WTC11 (cell line): ENCODE results near the gene NOP56. TPM values are rescaled to one million over a fixed set of nuclear protein-coding genes. Genes with fewer than 3 reads are reported as not detected.

Experiments used
- ATAC-seq: fragments of 200-7000 bp; cut with Tn5 transposase; 2 replicates; pipeline ENCODE4 v1.10.0; 2021; ENCODE audit warnings: mild to moderate bottlenecking, moderate library complexity
- CTCF ChIA-PET: fragments of 300-600 bp; sonication (Branson Sonifier 250); formaldehyde crosslinking; loops from one replicate; lab custom pipeline; 2021; ENCODE audit warnings: antibody characterized with exemption; lab: Charles Lee
- POLR2A ChIA-PET: fragments of 350-600 bp; sonication (Branson Sonifier 250); formaldehyde crosslinking; loops from one replicate; lab custom pipeline; 2021; ENCODE audit warnings: antibody characterized with exemption; lab: Charles Lee
- DNase-seq: peaks from one replicate; pipeline ENCODE4 v3.0.0; 2021; ENCODE audit warnings: low spot score
- H3K27ac Mint-ChIP-seq: 2 replicates; pipeline ENCODE4 v1.8.0; 2021; ENCODE audit warnings: mixed read lengths
- H3K27me3 Mint-ChIP-seq: 2 replicates; pipeline ENCODE4 v1.8.0; 2021; ENCODE audit warnings: low read depth, mild to moderate bottlenecking, moderate library complexity, mixed read lengths
- H3K36me3 Mint-ChIP-seq: 2 replicates; pipeline ENCODE4 v1.8.0; 2021; ENCODE audit warnings: mixed read lengths
- H3K4me1 Mint-ChIP-seq: 2 replicates; pipeline ENCODE4 v1.8.0; 2022; ENCODE audit warnings: mixed read lengths
- H3K4me3 Mint-ChIP-seq: 2 replicates; pipeline ENCODE4 v1.8.0; 2021; ENCODE audit warnings: mild to moderate bottlenecking, moderate library complexity, mixed read lengths
- H3K9me3 Mint-ChIP-seq: 2 replicates; pipeline ENCODE4 v1.8.0; 2021; ENCODE audit warnings: mixed read lengths
- CREM ChIP-seq: sonication (generic); formaldehyde crosslinking; IDR thresholded peaks from 2 replicates; pipeline ENCODE4 v1.8.1; 2022; ENCODE audit warnings: mild to moderate bottlenecking, missing genetic modification reagents, moderate library complexity
- EMX1 ChIP-seq: fragments of 250-450 bp; sonication (Bioruptor Pico); IDR thresholded peaks from 2 replicates; pipeline ENCODE4 v1.8.0; 2021; ENCODE audit warnings: mild to moderate bottlenecking
- FOXP1 ChIP-seq: sonication (generic); formaldehyde crosslinking; IDR thresholded peaks from 2 replicates; pipeline ENCODE4 v1.8.0; 2022; ENCODE audit warnings: missing genetic modification reagents, mild to moderate bottlenecking, moderate library complexity, borderline replicate concordance
- GRHL2 ChIP-seq: fragments of 250-450 bp; sonication (Bioruptor Pico); IDR thresholded peaks from 2 replicates; pipeline ENCODE4 v1.8.0; 2022; ENCODE audit warnings: mild to moderate bottlenecking, moderate library complexity; ENCODE audit not compliant: insufficient replicate concordance, severe bottlenecking
- MYBL2 ChIP-seq: sonication (generic); formaldehyde crosslinking; IDR thresholded peaks from 2 replicates; pipeline ENCODE4 v1.8.1; 2023; ENCODE audit warnings: mild to moderate bottlenecking, moderate library complexity, missing genetic modification reagents
- NFYB ChIP-seq: sonication (generic); formaldehyde crosslinking; conservative IDR thresholded peaks from 2 replicates; pipeline ENCODE4 v1.8.0; 2022; ENCODE audit warnings: low read depth, missing genetic modification reagents
- NR2C2 ChIP-seq: sonication (generic); formaldehyde crosslinking; IDR thresholded peaks from 2 replicates; pipeline ENCODE4 v1.8.0; 2022; ENCODE audit warnings: mild to moderate bottlenecking, missing genetic modification reagents
- RORB ChIP-seq: fragments of 250-450 bp; sonication (Bioruptor Pico); IDR thresholded peaks from 2 replicates; pipeline ENCODE4 v1.9.0; 2021; ENCODE audit warnings: mild to moderate bottlenecking
- SMAD3 ChIP-seq: sonication (generic); formaldehyde crosslinking; IDR thresholded peaks from 2 replicates; pipeline ENCODE4 v1.8.0; 2022; ENCODE audit warnings: missing genetic modification reagents, mild to moderate bottlenecking, borderline replicate concordance
- SMAD4 ChIP-seq: sonication (generic); formaldehyde crosslinking; IDR thresholded peaks from 2 replicates; pipeline ENCODE4 v1.8.0; 2022; ENCODE audit warnings: mild to moderate bottlenecking, missing genetic modification reagents
- SOX15 ChIP-seq: fragments of 250-450 bp; sonication (Bioruptor Pico); IDR thresholded peaks from 2 replicates; pipeline ENCODE4 v1.9.0; 2021; ENCODE audit warnings: mild to moderate bottlenecking
- SP1 ChIP-seq: sonication (generic); formaldehyde crosslinking; conservative IDR thresholded peaks from 2 replicates; pipeline ENCODE4 v1.8.1; 2022; ENCODE audit warnings: missing genetic modification reagents
- ZBTB21 ChIP-seq: sonication (generic); formaldehyde crosslinking; IDR thresholded peaks from 2 replicates; pipeline ENCODE4 v1.8.1; 2023; ENCODE audit warnings: mild to moderate bottlenecking, missing genetic modification reagents, borderline replicate concordance
- ZNF263 ChIP-seq: sonication (generic); formaldehyde crosslinking; IDR thresholded peaks from 2 replicates; pipeline ENCODE4 v1.8.1; 2022; ENCODE audit warnings: low read depth, mild to moderate bottlenecking, moderate library complexity, missing genetic modification reagents
- total RNA-seq: library from RNA; stranded (reverse); gene quantifications from 3 replicates; pipeline ENCODE4 v1.2.3, GENCODE V29; 2021
- TF ChIP-seq, protein P1 (sequence below): sonication (generic); formaldehyde crosslinking; IDR thresholded peaks from 2 replicates; pipeline ENCODE4 v1.8.0; 2023; ENCODE audit warnings: missing genetic modification reagents, mild to moderate bottlenecking, borderline replicate concordance
- TF ChIP-seq, protein P2 (sequence below): sonication (generic); formaldehyde crosslinking; IDR thresholded peaks from 2 replicates; pipeline ENCODE4 v1.8.0; 2022; ENCODE audit warnings: mild to moderate bottlenecking, missing genetic modification reagents
- TF ChIP-seq, protein P3 (sequence below): fragments of 250-450 bp; sonication (Bioruptor Pico); conservative IDR thresholded peaks from 2 replicates; pipeline ENCODE4 v1.9.0; 2021; ENCODE audit warnings: mild to moderate bottlenecking
- TF ChIP-seq, protein P4 (sequence below): sonication (generic); formaldehyde crosslinking; IDR thresholded peaks from 2 replicates; pipeline ENCODE4 v1.8.1; 2022; ENCODE audit warnings: low read depth, mild to moderate bottlenecking, moderate library complexity, missing genetic modification reagents, borderline replicate concordance
- TF ChIP-seq, protein P5 (sequence below): fragments of 250-450 bp; sonication (Bioruptor Pico); IDR thresholded peaks from 2 replicates; pipeline ENCODE4 v2.1.2; 2022; ENCODE audit warnings: mild to moderate bottlenecking, moderate library complexity
- TF ChIP-seq, protein P6 (sequence below): fragments of 250-450 bp; sonication (Bioruptor Pico); IDR thresholded peaks from 2 replicates; pipeline ENCODE4 v1.9.0; 2021; ENCODE audit warnings: mild to moderate bottlenecking, borderline replicate concordance
- TF ChIP-seq, protein P7 (sequence below): sonication (generic); formaldehyde crosslinking; IDR thresholded peaks from 2 replicates; pipeline ENCODE4 v1.8.1; 2022; ENCODE audit warnings: low read depth, missing genetic modification reagents, borderline replicate concordance

NOP56 gene
- total RNA-seq, 1 experiment from 2014 or later, result 634 TPM

DNA sequence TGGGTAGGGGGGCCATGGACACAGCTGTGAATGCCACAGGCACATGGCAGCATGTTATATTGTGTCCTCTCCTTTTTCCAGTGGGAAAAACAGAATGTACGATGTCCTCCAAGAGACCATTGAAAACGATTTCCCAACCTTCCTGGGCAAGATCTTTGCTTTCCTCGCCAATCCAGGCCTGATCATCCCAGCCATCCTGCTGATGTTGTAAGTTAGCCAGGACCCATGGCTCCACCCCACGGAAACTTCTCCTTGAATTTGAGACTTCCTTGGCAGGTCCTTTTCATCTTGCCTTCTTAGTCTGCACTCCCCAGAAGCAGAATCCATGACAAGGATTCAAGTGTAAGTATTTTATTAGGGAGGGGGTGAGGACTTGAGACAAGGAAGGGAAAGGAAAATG, 28.2 kb upstream of the NOP56 start:
- ATAC-seq, result no peak
- H3K27me3 Mint-ChIP-seq, result peaks cover 40% of the 10 kb centered on the region
- CTCF ChIA-PET, result interaction anchor here (0.6 kb wide), 1 partner anchor 12 kb away, joined by 3 read pairs; no protein-coding TSS in a partner anchor
- TF ChIP-seq ZNF263, result no peak
- TF ChIP-seq, protein P1, sequence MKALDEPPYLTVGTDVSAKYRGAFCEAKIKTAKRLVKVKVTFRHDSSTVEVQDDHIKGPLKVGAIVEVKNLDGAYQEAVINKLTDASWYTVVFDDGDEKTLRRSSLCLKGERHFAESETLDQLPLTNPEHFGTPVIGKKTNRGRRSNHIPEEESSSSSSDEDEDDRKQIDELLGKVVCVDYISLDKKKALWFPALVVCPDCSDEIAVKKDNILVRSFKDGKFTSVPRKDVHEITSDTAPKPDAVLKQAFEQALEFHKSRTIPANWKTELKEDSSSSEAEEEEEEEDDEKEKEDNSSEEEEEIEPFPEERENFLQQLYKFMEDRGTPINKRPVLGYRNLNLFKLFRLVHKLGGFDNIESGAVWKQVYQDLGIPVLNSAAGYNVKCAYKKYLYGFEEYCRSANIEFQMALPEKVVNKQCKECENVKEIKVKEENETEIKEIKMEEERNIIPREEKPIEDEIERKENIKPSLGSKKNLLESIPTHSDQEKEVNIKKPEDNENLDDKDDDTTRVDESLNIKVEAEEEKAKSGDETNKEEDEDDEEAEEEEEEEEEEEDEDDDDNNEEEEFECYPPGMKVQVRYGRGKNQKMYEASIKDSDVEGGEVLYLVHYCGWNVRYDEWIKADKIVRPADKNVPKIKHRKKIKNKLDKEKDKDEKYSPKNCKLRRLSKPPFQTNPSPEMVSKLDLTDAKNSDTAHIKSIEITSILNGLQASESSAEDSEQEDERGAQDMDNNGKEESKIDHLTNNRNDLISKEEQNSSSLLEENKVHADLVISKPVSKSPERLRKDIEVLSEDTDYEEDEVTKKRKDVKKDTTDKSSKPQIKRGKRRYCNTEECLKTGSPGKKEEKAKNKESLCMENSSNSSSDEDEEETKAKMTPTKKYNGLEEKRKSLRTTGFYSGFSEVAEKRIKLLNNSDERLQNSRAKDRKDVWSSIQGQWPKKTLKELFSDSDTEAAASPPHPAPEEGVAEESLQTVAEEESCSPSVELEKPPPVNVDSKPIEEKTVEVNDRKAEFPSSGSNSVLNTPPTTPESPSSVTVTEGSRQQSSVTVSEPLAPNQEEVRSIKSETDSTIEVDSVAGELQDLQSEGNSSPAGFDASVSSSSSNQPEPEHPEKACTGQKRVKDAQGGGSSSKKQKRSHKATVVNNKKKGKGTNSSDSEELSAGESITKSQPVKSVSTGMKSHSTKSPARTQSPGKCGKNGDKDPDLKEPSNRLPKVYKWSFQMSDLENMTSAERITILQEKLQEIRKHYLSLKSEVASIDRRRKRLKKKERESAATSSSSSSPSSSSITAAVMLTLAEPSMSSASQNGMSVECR, result no peak
- no peak for TF ChIP-seq SMAD3 (CRISPR knock-in tag)
- TF ChIP-seq NR2C2 (CRISPR knock-in tag), result no peak
- TF ChIP-seq ZBTB21 (CRISPR knock-in tag), result no peak
- no peak for TF ChIP-seq CREM (CRISPR knock-in tag)
- TF ChIP-seq, protein P2, sequence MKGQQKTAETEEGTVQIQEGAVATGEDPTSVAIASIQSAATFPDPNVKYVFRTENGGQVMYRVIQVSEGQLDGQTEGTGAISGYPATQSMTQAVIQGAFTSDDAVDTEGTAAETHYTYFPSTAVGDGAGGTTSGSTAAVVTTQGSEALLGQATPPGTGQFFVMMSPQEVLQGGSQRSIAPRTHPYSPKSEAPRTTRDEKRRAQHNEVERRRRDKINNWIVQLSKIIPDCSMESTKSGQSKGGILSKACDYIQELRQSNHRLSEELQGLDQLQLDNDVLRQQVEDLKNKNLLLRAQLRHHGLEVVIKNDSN, result no peak
- TF ChIP-seq EMX1 (CRISPR knock-in tag), result no peak
- TF ChIP-seq, protein P3, sequence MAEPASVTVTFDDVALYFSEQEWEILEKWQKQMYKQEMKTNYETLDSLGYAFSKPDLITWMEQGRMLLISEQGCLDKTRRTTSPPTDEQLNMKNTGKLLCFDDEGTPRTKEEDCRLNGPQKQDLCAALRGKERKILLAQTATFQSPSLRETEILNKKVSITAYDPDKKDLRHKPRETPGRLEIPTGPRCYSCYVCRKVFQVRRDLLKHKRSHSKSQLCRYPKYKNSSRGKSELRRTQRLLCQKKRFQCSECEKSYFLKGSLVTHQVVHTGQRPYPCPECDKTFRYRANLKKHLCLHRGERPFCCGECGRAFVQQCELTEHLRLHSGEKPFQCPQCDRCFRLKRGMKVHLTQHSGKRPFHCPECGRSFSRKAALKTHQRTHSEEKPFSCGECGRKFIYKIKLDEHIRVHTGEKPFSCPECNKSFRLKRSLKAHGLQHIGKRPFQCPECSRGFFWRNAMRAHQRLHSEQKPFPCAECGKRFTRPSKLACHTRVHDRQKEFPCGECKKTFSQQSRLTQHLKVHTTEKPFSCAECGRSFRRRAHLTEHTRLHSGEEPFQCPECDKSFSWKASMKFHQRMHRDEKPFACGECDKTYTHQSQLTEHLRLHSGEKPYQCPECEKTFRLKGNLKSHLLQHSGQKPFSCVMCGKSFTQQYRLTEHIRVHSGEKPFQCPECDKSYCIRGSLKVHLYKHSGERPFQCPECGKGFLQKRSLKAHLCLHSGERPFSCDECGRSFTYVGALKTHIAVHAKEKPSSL, result no peak
- TF ChIP-seq MYBL2 (CRISPR knock-in tag), result no peak
- TF ChIP-seq SMAD4 (CRISPR knock-in tag), result no peak
- TF ChIP-seq FOXP1 (CRISPR knock-in tag), result no peak
- H3K27ac Mint-ChIP-seq, result no peak overlapping the region
- H3K36me3 Mint-ChIP-seq, result no peaks in the 10 kb centered on the region
- peaks cover 18% of the 10 kb centered on the region for H3K9me3 Mint-ChIP-seq
- POLR2A ChIA-PET, result interaction anchor here (0.6 kb wide), 1 partner anchor 388 kb away, joined by 4 read pairs; no protein-coding TSS in a partner anchor
- no peaks in the 10 kb centered on the region for H3K4me1 Mint-ChIP-seq
- no peak for DNase-seq
- H3K4me3 Mint-ChIP-seq, result no peak overlapping the region

DNA sequence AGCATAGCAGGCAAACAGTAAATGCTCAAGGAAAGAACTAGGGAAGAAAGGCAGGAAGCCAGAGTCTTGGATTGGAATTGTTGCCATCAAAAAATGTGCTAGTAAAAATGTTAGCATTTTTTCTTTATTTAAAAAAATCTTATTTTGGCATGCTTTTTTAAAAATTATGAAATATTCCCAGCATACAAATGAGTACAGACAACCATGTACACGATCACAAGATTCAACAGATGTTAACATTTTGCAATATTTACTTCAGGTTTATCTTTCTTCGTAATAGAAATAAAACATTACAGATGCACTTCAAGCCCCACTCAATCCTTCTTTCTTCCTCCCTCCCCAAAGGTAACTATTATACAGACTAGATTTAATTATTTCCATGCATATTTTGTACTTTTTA, 27.4 kb upstream of the NOP56 start:
- H3K4me3 Mint-ChIP-seq, result no peak overlapping the region
- peaks cover 11% of the 10 kb centered on the region for H3K9me3 Mint-ChIP-seq
- no peaks in the 10 kb centered on the region for H3K36me3 Mint-ChIP-seq
- CTCF ChIA-PET, result no interaction called here
- POLR2A ChIA-PET, result no interaction called here
- H3K4me1 Mint-ChIP-seq, result no peaks in the 10 kb centered on the region
- DNase-seq, result no peak
- no peak overlapping the region for H3K27ac Mint-ChIP-seq
- ATAC-seq, result no peak
- H3K27me3 Mint-ChIP-seq, result peaks cover 32% of the 10 kb centered on the region
- TF ChIP-seq NFYB (CRISPR knock-in tag) (no peak), RORB (no peak), SP1 (CRISPR knock-in tag) (no peak), SOX15 (CRISPR knock-in tag) (no peak), GRHL2 (CRISPR knock-in tag) (no peak)
- TF ChIP-seq, protein P4, sequence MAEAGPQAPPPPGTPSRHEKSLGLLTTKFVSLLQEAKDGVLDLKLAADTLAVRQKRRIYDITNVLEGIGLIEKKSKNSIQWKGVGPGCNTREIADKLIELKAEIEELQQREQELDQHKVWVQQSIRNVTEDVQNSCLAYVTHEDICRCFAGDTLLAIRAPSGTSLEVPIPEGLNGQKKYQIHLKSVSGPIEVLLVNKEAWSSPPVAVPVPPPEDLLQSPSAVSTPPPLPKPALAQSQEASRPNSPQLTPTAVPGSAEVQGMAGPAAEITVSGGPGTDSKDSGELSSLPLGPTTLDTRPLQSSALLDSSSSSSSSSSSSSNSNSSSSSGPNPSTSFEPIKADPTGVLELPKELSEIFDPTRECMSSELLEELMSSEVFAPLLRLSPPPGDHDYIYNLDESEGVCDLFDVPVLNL (CRISPR knock-in tag), result no peak
- TF ChIP-seq, protein P5, sequence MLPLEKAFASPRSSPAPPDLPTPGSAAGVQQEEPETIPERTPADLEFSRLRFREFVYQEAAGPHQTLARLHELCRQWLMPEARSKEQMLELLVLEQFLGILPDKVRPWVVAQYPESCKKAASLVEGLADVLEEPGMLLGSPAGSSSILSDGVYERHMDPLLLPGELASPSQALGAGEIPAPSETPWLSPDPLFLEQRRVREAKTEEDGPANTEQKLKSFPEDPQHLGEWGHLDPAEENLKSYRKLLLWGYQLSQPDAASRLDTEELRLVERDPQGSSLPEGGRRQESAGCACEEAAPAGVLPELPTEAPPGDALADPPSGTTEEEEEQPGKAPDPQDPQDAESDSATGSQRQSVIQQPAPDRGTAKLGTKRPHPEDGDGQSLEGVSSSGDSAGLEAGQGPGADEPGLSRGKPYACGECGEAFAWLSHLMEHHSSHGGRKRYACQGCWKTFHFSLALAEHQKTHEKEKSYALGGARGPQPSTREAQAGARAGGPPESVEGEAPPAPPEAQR (CRISPR knock-in tag), result no peak
- TF ChIP-seq, protein P6, sequence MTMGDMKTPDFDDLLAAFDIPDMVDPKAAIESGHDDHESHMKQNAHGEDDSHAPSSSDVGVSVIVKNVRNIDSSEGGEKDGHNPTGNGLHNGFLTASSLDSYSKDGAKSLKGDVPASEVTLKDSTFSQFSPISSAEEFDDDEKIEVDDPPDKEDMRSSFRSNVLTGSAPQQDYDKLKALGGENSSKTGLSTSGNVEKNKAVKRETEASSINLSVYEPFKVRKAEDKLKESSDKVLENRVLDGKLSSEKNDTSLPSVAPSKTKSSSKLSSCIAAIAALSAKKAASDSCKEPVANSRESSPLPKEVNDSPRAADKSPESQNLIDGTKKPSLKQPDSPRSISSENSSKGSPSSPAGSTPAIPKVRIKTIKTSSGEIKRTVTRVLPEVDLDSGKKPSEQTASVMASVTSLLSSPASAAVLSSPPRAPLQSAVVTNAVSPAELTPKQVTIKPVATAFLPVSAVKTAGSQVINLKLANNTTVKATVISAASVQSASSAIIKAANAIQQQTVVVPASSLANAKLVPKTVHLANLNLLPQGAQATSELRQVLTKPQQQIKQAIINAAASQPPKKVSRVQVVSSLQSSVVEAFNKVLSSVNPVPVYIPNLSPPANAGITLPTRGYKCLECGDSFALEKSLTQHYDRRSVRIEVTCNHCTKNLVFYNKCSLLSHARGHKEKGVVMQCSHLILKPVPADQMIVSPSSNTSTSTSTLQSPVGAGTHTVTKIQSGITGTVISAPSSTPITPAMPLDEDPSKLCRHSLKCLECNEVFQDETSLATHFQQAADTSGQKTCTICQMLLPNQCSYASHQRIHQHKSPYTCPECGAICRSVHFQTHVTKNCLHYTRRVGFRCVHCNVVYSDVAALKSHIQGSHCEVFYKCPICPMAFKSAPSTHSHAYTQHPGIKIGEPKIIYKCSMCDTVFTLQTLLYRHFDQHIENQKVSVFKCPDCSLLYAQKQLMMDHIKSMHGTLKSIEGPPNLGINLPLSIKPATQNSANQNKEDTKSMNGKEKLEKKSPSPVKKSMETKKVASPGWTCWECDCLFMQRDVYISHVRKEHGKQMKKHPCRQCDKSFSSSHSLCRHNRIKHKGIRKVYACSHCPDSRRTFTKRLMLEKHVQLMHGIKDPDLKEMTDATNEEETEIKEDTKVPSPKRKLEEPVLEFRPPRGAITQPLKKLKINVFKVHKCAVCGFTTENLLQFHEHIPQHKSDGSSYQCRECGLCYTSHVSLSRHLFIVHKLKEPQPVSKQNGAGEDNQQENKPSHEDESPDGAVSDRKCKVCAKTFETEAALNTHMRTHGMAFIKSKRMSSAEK (CRISPR knock-in tag), result no peak
- TF ChIP-seq, protein P7, sequence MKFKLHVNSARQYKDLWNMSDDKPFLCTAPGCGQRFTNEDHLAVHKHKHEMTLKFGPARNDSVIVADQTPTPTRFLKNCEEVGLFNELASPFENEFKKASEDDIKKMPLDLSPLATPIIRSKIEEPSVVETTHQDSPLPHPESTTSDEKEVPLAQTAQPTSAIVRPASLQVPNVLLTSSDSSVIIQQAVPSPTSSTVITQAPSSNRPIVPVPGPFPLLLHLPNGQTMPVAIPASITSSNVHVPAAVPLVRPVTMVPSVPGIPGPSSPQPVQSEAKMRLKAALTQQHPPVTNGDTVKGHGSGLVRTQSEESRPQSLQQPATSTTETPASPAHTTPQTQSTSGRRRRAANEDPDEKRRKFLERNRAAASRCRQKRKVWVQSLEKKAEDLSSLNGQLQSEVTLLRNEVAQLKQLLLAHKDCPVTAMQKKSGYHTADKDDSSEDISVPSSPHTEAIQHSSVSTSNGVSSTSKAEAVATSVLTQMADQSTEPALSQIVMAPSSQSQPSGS (CRISPR knock-in tag), result no peak
